Measurements from ENCODE around the gene AP1M2.

AP1M2 gene

GRCh38 chr19:10625003-10625761 is 38.1 kb upstream of the AP1M2 start, which contains the start of gene SLC44A2:
TSS of gene SLC44A2 (plus strand) at chr19:10625553. CDS start at chr19:10625634, 81 bp downstream.
- in situ Hi-C loops (cut with HindIII; ENCODE audit: low sequenced_read_pairs), result no loop called here
- peak within 1 kb of the TSS; percentile 55 for H3K4me3 ChIP-seq (ENCODE audit: low read depth, low read length)
- no peak for DNase-seq (ENCODE audit: low read depth)
- no peak for TF ChIP-seq CTCF (IDR thresholded peaks at IDR 0.05; ENCODE audit: low read depth, low read length, missing control alignments)

- in situ Hi-C loops (cut with HindIII; ENCODE audit: low sequenced_read_pairs), result no loop called here
- H3K4me3 ChIP-seq (ENCODE audit: low read depth, low read length), result no peak overlapping the region
- TF ChIP-seq CTCF (IDR thresholded peaks at IDR 0.05; ENCODE audit: low read depth, low read length, missing control alignments), result no peak
Observed at GRCh38 chr19:10624585-10624984, 37.5 kb upstream of the AP1M2 start.

GRCh38 chr19:10621966-10622365 is 34.9 kb upstream of the AP1M2 start:
- DNase-seq (ENCODE audit: low read depth), result no peak
- no peak for TF ChIP-seq CTCF (IDR thresholded peaks at IDR 0.05; ENCODE audit: low read depth, low read length, missing control alignments)
- in situ Hi-C loops (cut with HindIII; ENCODE audit: low sequenced_read_pairs), result no loop called here
- H3K4me3 ChIP-seq (ENCODE audit: low read depth, low read length), result no peak overlapping the region

More at GRCh38 chr19:10624585-10624984, 37.5 kb upstream of the AP1M2 start:
- no peak for DNase-seq (ENCODE audit: low read depth)

GRCh38 chr19:10620786-10621185 is 33.7 kb upstream of the AP1M2 start:
- no peak overlapping the region for H3K4me3 ChIP-seq (ENCODE audit: low read depth, low read length)
- TF ChIP-seq CTCF (IDR thresholded peaks at IDR 0.05; ENCODE audit: low read depth, low read length, missing control alignments), result no peak
- in situ Hi-C loops (cut with HindIII; ENCODE audit: low sequenced_read_pairs), result no loop called here
- no peak for DNase-seq (ENCODE audit: low read depth)

GRCh38 chr19:10618846-10619245 is 31.7 kb upstream of the AP1M2 start:
- no peak overlapping the region for H3K4me3 ChIP-seq (ENCODE audit: low read depth, low read length)
- no peak for TF ChIP-seq CTCF (IDR thresholded peaks at IDR 0.05; ENCODE audit: low read depth, low read length, missing control alignments)
- no peak for DNase-seq (ENCODE audit: low read depth)
- in situ Hi-C loops (cut with HindIII; ENCODE audit: low sequenced_read_pairs), result no loop called here

GRCh38 chr19:10617409-10618121 is 30.5 kb upstream of the AP1M2 start:
- TF ChIP-seq CTCF (IDR thresholded peaks at IDR 0.05; ENCODE audit: low read depth, low read length, missing control alignments), result no peak
- H3K4me3 ChIP-seq (ENCODE audit: low read depth, low read length), result no peak overlapping the region
- in situ Hi-C loops (cut with HindIII; ENCODE audit: low sequenced_read_pairs), result no loop called here
- no peak for DNase-seq (ENCODE audit: low read depth)
